ENCODE measurements around the gene MLC1.
"Not testable (repeated sequence)": the region's sequence is repeated elsewhere in the genome, so short reads cannot be mapped to it uniquely, and the experiment has no call there.

The MLC1 gene

DNA sequence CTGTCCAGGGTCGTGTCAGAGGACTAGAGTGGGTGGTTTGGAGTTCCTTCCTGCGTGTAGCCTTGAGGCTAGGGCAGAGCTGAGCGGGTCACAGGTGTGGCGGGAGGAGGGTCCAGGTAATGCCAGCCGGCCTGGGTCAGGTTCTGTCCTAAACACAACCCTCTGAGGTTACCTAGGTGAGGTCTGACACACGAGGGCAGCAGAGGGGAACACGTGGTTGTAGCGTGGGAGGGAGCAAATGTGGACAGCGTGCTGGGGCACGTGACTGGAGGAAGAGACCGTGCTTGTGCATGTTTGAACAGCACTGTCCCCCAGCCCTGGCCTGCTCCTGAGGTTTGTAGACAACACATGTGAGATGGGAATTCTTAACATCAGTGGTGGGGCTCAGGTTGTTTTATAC lies 17.7 kb upstream of the MLC1 start:
- DNase-seq (ENCODE audit: low spot score): peak; percentile 62

DNA sequence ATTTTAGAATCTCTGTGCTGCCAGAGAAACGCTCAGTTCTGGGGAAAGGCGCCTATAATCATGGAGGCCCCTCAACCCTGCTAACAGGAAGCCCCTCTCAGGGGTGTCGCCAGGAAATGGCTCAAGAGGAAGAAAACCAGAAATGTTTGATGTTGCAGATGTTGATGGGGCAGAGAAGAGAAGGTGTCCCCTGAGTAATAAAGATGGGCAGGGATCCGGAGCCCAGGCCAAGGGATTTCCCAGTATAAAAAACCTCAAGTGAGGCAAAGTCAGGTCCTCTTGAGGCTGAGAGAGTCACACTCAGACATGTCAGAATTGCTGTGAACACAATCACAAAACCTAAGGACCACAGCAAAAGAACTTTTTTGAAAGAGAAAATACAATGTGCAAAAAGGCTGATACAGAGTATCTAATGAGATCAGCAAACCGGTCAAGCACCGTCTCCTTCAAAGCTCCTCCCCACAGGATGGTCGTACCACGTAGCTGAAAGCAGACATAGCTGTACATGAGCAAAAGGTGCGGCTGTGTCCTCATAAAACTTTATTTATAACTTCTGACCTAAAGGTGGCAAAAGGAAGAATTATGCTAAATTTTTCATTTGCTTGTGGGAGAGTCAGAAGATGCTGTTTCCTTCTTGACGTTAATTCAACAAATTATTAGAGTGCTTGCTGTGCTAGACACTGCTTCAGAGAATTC lies 16.8 kb upstream of the MLC1 start:
- DNase-seq (ENCODE audit: low spot score): peak; percentile 3

DNA sequence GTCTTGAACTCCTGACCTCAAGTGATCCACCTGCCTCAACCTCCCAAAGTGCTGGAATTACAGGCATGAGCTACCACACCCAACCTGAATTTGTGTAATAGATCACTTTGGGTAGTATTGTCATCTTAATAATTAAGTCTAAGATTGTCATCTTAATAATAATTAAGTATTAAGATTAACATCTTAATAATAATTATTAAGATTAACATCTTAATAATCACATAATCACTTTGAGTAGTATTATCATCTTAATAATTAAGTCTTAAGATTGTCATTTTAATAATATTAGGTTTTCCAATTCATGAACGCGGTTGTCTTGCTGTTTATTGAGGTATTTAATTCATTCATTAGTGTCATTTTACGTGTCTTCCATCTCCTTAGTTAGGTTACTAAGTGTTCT lies 12.8 kb upstream of the MLC1 start:
- DNase-seq (ENCODE audit: low spot score): no peak

- no peak for DNase-seq (ENCODE audit: low spot score)
These were observed 7.1 kb upstream of the MLC1 start for GRCh38 chr22:50092342-50092741.

- DNase-seq (ENCODE audit: low spot score): no peak
These were observed 6.0 kb upstream of the MLC1 start for GRCh38 chr22:50091092-50091768.

DNA sequence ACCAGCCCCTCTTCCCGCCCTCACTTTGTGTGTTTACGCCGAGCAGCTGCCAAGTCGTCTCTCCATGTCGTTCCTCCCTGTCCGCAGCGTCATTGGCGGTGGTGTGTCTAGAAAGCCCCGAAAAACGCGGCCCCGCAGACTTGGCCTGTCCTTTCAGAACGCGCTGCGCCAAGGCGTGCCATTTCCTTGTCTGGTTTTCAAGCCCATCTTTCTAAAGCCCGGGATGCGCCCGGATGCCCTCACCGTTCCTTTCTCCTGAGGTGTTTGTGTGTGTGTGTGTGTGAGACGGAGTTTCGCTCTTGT lies 5.1 kb upstream of the MLC1 start:
- no peak for DNase-seq (ENCODE audit: low spot score)

- peak; percentile 71 for DNase-seq (ENCODE audit: low spot score)
These were observed 4.6 kb upstream of the MLC1 start, which contains the start of gene MOV10L1 for GRCh38 chr22:50089682-50090411. MOV10L1 (plus strand) TSS chr22:50090006; CDS start chr22:50090089, 83 bp downstream.

GRCh38 chr22:50089231-50089630 lies 4.0 kb upstream of the MLC1 start:
- DNase-seq (ENCODE audit: low spot score): no peak

GRCh38 chr22:50088096-50088495 lies 2.9 kb upstream of the MLC1 start:
- no peak for DNase-seq (ENCODE audit: low spot score)

DNA sequence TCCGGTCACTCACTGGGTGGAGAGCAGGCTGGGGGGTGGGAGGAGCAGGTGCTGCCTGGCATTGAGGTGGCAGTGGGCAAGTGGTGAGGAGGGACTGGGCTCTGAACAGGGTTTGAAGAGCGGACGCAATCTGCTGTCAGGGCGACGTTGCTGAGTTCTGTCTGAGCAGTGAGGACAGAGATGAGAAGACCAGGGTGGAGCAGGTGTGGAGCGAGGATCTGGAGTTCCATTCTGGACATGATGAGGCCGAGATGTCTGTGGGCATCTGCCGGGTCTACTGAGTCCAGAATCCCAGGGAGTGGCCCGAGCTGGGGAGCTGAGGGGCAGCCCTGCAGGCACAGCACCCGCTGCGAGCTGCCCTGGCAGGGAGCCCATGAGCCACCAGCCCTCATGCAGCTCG lies 2.4 kb upstream of the MLC1 start:
- DNase-seq (ENCODE audit: low spot score): no peak

GRCh38 chr22:50086975-50087374 lies 1.7 kb upstream of the MLC1 start:
- not testable (repeated sequence) for DNase-seq (ENCODE audit: low spot score)

- DNase-seq (ENCODE audit: low spot score): no peak
These were observed 1.3 kb upstream of the MLC1 start for GRCh38 chr22:50086526-50086925.

DNA sequence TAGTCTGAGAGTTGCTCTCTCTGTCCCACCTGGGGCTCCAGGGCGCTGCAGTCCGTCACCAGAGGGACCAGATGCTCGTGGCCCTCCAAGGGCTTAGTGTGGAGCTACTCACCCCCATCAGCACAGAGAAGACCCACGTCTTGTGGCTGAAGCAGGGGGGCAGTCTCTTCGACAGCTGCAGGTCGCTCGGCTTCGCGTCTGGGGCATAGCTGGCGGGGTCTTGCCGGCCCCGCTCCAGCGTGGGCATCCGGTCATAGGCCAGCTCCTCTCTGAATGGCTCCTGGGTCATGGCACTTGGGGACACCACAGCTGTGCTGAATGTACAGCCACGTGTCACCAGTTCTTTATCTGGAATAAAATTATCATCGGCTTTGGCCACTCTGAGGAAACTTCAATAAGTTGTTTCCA lies 608 bp downstream of the MLC1 start:
- DNase-seq (ENCODE audit: low spot score): no peak

DNA sequence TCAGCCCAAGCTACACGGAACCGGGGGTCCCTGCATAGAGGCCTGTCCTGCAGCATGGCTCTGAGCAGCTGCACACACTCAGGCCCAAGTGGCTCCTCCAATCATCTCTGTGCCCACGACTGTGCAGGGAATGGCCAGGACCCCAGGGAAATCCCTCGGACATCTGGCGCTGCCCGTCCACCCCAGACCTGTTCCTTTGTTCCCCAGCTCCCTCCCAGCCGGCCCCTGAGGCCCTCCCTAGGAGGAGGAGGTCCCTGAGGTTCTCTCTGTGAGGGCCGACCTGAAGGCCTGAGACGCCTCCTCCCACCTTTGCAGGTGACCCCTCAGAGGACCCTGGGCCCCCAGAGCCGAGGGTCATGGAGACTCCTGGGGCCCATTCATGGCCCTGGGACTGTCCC lies 1.1 kb downstream of the MLC1 start:
- no peak for DNase-seq (ENCODE audit: low spot score)

- DNase-seq (ENCODE audit: low spot score): no peak
These were observed 1.7 kb downstream of the MLC1 start for GRCh38 chr22:50083462-50084079.

DNA sequence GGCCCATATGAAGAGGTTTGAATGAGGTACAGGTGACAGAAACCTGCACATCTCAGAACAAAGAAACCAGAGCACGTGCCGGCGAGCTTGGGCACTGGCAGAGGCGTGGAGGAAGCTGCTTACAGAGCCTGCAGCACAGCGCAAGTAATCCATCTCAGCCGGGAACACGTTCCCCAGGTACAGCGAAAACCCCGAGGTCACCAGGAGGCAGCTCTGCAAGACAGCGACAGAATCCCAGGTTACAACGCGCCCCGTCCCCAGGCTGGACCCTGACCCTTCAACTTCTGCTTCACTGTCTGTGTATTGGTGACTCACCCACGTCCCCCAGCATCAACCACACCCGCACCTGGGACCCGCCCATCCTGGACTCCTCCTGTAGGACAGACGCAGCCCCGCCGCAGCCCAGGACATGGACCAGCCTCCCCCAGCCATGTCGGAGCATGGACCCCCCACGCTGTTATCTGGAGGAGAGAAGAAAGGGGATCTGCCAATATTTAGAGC lies 2.2 kb downstream of the MLC1 start:
- DNase-seq (ENCODE audit: low spot score): no peak

GRCh38 chr22:50082197-50082715 lies 3.0 kb downstream of the MLC1 start:
- no peak for DNase-seq (ENCODE audit: low spot score)

DNA sequence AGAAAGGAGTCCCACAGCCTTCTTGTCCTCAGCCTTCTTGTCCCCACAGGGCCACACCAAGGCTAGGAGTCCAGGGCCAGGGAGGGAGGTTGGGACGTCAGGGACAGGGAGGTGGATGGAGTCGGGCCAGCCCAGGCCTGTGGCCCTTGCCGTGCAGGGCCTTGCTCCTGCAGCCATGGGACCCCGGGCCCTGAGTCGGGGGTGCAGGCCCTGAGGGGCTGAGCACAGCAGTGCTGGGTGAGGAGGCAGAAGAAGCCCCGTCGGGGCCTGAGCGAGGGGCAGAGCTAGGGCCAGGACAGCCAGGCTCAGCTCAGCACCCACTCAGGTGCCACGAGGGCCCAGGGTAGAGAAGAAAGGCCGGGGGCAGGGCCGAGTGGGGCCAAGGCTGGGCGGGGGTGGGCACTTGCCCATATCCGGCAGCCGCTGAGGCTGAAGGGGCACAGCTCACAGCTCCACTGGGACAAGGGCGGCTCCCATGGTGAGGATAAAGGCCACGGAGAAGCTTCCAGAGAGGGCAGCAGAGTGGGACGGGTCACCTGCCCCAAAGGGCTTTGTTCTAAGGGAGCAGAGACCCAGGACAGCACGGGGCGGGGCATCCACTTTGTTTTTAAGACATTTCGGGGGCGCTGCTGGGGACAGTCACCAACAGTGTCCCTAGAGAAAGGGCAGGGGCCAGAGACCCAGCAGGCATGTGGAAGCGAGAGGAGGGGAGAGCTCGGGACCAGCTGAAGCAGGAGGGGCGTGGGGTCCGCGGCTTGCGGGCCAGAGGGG lies 3.6 kb downstream of the MLC1 start:
- DNase-seq (ENCODE audit: low spot score): no peak

DNA sequence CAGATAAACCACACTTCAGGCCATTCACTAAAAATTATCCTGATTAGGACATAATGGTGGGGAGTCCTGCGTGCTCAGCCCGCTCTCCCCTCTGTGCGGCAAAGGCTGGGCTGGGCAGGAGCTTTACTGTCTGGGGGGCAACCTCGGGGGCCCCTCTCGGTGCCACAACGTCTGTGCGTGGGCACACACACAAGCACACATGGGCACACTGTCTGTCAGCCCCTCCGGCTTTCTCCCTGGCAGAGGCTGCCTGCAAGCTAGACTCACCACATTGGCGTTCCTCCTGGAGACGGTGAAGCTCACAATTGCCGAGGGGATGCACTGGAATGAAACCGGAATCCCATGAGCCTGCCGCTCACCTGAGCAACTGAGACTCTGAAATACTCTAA lies 5.2 kb downstream of the MLC1 start:
- no peak for DNase-seq (ENCODE audit: low spot score)

GRCh38 chr22:50078761-50079160 lies 6.5 kb downstream of the MLC1 start:
- no peak for DNase-seq (ENCODE audit: low spot score)

DNA sequence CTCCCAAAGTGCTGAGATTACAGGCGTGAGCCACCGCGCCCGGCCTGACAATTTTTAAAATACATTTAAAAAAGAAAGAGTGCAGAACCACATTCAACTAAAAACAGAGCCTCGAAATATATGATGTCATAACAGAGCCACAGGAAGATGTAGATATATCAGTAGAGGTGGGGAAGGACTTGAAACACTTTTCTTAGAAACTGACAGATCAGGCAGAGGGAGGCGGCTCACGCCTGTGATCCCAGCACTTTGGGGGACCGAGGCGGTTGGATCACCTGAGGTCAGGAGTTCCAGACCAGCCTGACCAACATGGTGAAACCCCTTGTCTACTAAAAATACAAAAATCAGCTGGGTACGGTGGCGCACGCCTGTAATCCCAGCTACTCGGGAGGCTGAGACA lies 7.0 kb downstream of the MLC1 start:
- no peak for DNase-seq (ENCODE audit: low spot score)

All from iPS-NIHi11 (cell line).